Vagina (tissue), 2 donors: ENCODE measurements around the gene KLC3.

Experiments
- POLR2A ChIP-seq, 2 donors: fragments of 450-650 bp; IDR thresholded peaks; one replicate each; pipeline ENCODE4 v1.6.1; 2017; ENCODE audit warnings: antibody characterized with exemption in 2 of 2, mild to moderate bottlenecking in 2 of 2, moderate library complexity in 2 of 2
- TF ChIP-seq, protein P1 (sequence below), 3 experiments: fragments of 450-650 bp in 2 of 3; fragments of 200-600 bp in 1 of 3; sonication (generic) in 1 of 3; IDR thresholded peaks; one replicate each; pipeline ENCODE4 v1.5.1; 2017 to 2019; ENCODE audit warnings: antibody characterized with exemption in 3 of 3, mild to moderate bottlenecking in 2 of 3, moderate library complexity in 2 of 3

DNA sequence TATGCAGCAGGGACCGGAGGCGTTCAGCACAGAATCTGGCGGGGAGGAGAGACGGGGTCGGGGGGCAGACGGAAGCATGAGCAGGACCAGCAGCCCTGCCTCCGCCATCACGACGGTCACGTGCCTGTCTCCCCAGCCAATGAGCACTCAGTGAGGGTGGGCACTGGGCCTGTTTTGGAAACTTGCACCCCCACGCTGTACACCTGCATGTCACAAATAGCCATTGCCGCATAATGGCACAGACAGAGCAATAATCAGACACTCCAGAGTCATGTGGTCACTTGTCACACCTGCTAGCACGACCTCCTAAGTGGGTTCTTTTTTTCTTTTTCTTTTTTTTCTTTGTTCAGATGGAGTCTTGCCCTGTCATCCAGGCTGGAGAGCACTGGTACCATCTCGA, 21.1 kb downstream of the KLC3 start:
- TF ChIP-seq POLR2A (IDR thresholded peaks at IDR 0.05) = no peak
- TF ChIP-seq, protein P1, sequence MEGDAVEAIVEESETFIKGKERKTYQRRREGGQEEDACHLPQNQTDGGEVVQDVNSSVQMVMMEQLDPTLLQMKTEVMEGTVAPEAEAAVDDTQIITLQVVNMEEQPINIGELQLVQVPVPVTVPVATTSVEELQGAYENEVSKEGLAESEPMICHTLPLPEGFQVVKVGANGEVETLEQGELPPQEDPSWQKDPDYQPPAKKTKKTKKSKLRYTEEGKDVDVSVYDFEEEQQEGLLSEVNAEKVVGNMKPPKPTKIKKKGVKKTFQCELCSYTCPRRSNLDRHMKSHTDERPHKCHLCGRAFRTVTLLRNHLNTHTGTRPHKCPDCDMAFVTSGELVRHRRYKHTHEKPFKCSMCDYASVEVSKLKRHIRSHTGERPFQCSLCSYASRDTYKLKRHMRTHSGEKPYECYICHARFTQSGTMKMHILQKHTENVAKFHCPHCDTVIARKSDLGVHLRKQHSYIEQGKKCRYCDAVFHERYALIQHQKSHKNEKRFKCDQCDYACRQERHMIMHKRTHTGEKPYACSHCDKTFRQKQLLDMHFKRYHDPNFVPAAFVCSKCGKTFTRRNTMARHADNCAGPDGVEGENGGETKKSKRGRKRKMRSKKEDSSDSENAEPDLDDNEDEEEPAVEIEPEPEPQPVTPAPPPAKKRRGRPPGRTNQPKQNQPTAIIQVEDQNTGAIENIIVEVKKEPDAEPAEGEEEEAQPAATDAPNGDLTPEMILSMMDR (IDR thresholded peaks at IDR 0.05) = no peak
